SU-DHL-6 (cell line): Measurements from ENCODE around the gene TBC1D10A.
A peak's percentile ranks its signal among the peaks of the same experiment; 100 is the strongest.

Experiments
- H2AFZ ChIP-seq: fragments of 200-600 bp; sonication (generic); 2 replicates; pipeline ENCODE4 v1.6.1; 2014; ENCODE audit warnings: low read depth, mild to moderate bottlenecking, moderate library complexity, mixed read lengths, antibody characterized with exemption, low read length; ENCODE audit not compliant: severe bottlenecking
- H3F3A ChIP-seq: fragments of 200-600 bp; shearing (Covaris generic); 2 replicates; pipeline ENCODE4 v1.6.0; 2016; ENCODE audit warnings: antibody characterized with exemption, mild to moderate bottlenecking; ENCODE audit not compliant: insufficient read depth
- H3K27ac ChIP-seq: fragments of 200-600 bp; sonication (generic); 2 replicates; pipeline ENCODE4 v1.5.1; 2016; ENCODE audit warnings: low read depth, mild to moderate bottlenecking, low read length, moderate library complexity, mixed read lengths
- H3K27me3 ChIP-seq: fragments of 200-600 bp; sonication (generic), shearing (Covaris generic); 2 replicates; pipeline ENCODE4 v1.6.0; 2014; ENCODE audit warnings: mild to moderate bottlenecking, low read length
- H3K36me3 ChIP-seq: fragments of 200-600 bp; sonication (generic); 2 replicates; pipeline ENCODE4 v1.6.1; 2014; ENCODE audit warnings: mild to moderate bottlenecking, low read length, mixed read lengths
- H3K4me2 ChIP-seq: fragments of 300-600, 200-600 bp; shearing (Covaris generic), sonication (generic); 2 replicates; pipeline ENCODE4 v1.6.0; 2014; ENCODE audit warnings: low read length, low read depth, mild to moderate bottlenecking; ENCODE audit not compliant: poor library complexity, severe bottlenecking
- H3K4me3 ChIP-seq: fragments of 200-600 bp; sonication (generic); 2 replicates; pipeline ENCODE4 v1.5.1; 2014; ENCODE audit warnings: antibody characterized with exemption, low read length, mild to moderate bottlenecking, mixed read lengths; ENCODE audit not compliant: insufficient read depth, poor library complexity, severe bottlenecking
- H3K79me2 ChIP-seq: fragments of 200-600 bp; sonication (generic); 2 replicates; pipeline ENCODE4 v1.6.1; 2014; ENCODE audit warnings: mild to moderate bottlenecking, low read length, moderate library complexity; ENCODE audit not compliant: insufficient read depth
- H3K9ac ChIP-seq: fragments of 200-600 bp; sonication (generic); 2 replicates; pipeline ENCODE4 v1.7.0; 2014; ENCODE audit warnings: mild to moderate bottlenecking, low read length
- H3K9me2 ChIP-seq: fragments of 200-600 bp; sonication (generic); replicated peaks from 2 replicates; pipeline ENCODE4 v1.6.1; 2014; ENCODE audit warnings: low read length; ENCODE audit not compliant: insufficient read depth
- H3K9me3 ChIP-seq: fragments of 200-600 bp; sonication (generic); 2 replicates; pipeline ENCODE4 v1.6.1; 2014; ENCODE audit warnings: low read length, mixed read lengths; ENCODE audit not compliant: insufficient read depth
- H4K20me1 ChIP-seq: fragments of 200-600 bp; sonication (generic); 2 replicates; pipeline ENCODE4 v1.6.1; 2014; ENCODE audit warnings: low read depth, mild to moderate bottlenecking, antibody characterized with exemption, low read length, moderate library complexity, mixed read lengths
- CTCF ChIP-seq: fragments of 200-600 bp; sonication (generic); IDR thresholded peaks from one replicate; pipeline ENCODE4 v1.5.1; 2017; ENCODE audit warnings: antibody characterized with exemption, mild to moderate bottlenecking, low read length, moderate library complexity; ENCODE audit not compliant: insufficient read depth, poor library complexity, severe bottlenecking
- EZH2phosphoT487 ChIP-seq: fragments of 200-600 bp; sonication (generic), shearing (Covaris generic); conservative IDR thresholded peaks from 2 replicates; pipeline ENCODE4 v1.6.1; 2018; ENCODE audit warnings: mild to moderate bottlenecking, antibody characterized with exemption, low read length, moderate library complexity, mixed read lengths

Gene TBC1D10A

GRCh38 chr22:30357650-30358215 is 31.0 kb upstream of the TBC1D10A start:
- Histone ChIP-seq H3K36me3 (no peaks in the 10 kb centered on the region), H3K4me3 (no peak overlapping the region), H2AFZ (no peak overlapping the region)

DNA sequence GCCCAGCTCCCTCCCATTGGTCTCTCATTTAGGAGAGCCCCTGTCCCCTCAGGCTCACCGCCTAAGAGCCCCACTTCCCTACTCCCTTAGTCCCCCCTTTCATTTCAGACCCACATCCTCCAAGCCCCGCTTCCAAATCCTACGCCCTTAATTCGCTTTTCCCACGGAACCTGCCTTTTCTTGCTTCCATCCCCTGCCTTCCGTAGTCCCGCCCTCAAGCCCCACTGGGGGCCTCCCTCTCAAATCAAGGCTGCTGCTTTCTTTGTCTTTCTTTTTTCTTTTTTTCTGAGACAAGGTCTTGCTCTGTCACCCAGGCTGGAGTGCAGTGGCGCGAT is 30.5 kb upstream of the TBC1D10A start:
- no peak for TF ChIP-seq CTCF
- H3K9me3 ChIP-seq: no peaks in the 10 kb centered on the region
- H3K4me2 ChIP-seq: peak overlapping the region; percentile 79
- peak overlapping the region; percentile 95 for H3K4me3 ChIP-seq
- H3K27me3 ChIP-seq: no peaks in the 10 kb centered on the region
- H3K79me2 ChIP-seq: peaks cover 37% of the 10 kb centered on the region
- H3K9ac ChIP-seq: peak overlapping the region; percentile 90
- peak overlapping the region; percentile 85 for H2AFZ ChIP-seq
- H4K20me1 ChIP-seq: peaks cover 2% of the 10 kb centered on the region; the same call in 1 of the 2 replicates
- no peak overlapping the region for H3K27ac ChIP-seq
- H3F3A ChIP-seq: no peaks in the 10 kb centered on the region
- H3K36me3 ChIP-seq: no peaks in the 10 kb centered on the region
- H3K9me2 ChIP-seq: no peaks in the 10 kb centered on the region

More at GRCh38 chr22:30357650-30358215, 31.0 kb upstream of the TBC1D10A start:
- Histone ChIP-seq H3K27ac (no peak overlapping the region), H3K9me3 (no peaks in the 10 kb centered on the region), H3K9me2 (no peaks in the 10 kb centered on the region), H3K27me3 (no peaks in the 10 kb centered on the region), H3K79me2 (peaks cover 33% of the 10 kb centered on the region), H3K9ac (0 out of 2 replicates have a peak overlapping the region, but pooled peaks have one; percentile 90), H3K4me2 (peak overlapping the region; percentile 79), H3F3A (no peaks in the 10 kb centered on the region), H4K20me1 (peaks cover 2% of the 10 kb centered on the region; the same call in 1 of the 2 replicates)
- no peak for TF ChIP-seq CTCF
- no peak for TF ChIP-seq EZH2phosphoT487

- H4K20me1 ChIP-seq: peaks cover 2% of the 10 kb centered on the region; the same call in 1 of the 2 replicates
- no peak for TF ChIP-seq EZH2phosphoT487
- TF ChIP-seq CTCF: no peak
- H3K4me2 ChIP-seq: peak within 1 kb of the TSS; percentile 79
- peaks cover 43% of the 10 kb centered on the region for H3K79me2 ChIP-seq
- H3K27me3 ChIP-seq: no peaks in the 10 kb centered on the region
- no peaks in the 10 kb centered on the region for H3K36me3 ChIP-seq
- H3K9ac ChIP-seq: peak within 1 kb of the TSS; percentile 90
- H3K9me2 ChIP-seq: no peaks in the 10 kb centered on the region
- H3F3A ChIP-seq: no peaks in the 10 kb centered on the region
- peak within 1 kb of the TSS; percentile 63 for H3K27ac ChIP-seq
- peak within 1 kb of the TSS; percentile 85 for H2AFZ ChIP-seq
- peak within 1 kb of the TSS; percentile 95 for H3K4me3 ChIP-seq
- H3K9me3 ChIP-seq: no peaks in the 10 kb centered on the region
Observed at GRCh38 chr22:30356449-30357235, 29.9 kb upstream of the TBC1D10A start, which contains the start of the genes CCDC157 and SF3A1. CCDC157 (plus strand) TSS chr22:30357007; CDS start chr22:30366001, 8,994 bp downstream. SF3A1 (minus strand) TSS chr22:30356894; CDS start chr22:30356792, 102 bp downstream.
